ENCODE data around the gene NDUFAF8.

NDUFAF8 gene

GRCh38 chr17:81200695-81201580 lies 38.2 kb upstream of the NDUFAF8 start:
- DNase-seq = peak; percentile 73

GRCh38 chr17:81202318-81202717 lies 36.8 kb upstream of the NDUFAF8 start:
- no peak for DNase-seq

- DNase-seq = no peak
Observed at GRCh38 chr17:81203136-81203535, 36.0 kb upstream of the NDUFAF8 start.

- no peak for DNase-seq
Observed at GRCh38 chr17:81204578-81204977, 34.5 kb upstream of the NDUFAF8 start.

GRCh38 chr17:81206166-81206565 lies 33.0 kb upstream of the NDUFAF8 start:
- no peak for DNase-seq

GRCh38 chr17:81206657-81207056 lies 32.5 kb upstream of the NDUFAF8 start:
- DNase-seq = no peak

- DNase-seq = peak; percentile 50
Observed at GRCh38 chr17:81207610-81208581, 31.2 kb upstream of the NDUFAF8 start.

GRCh38 chr17:81208651-81209050 lies 30.5 kb upstream of the NDUFAF8 start:
- DNase-seq = no peak

- no peak for DNase-seq
Observed at GRCh38 chr17:81209141-81209540, 30.0 kb upstream of the NDUFAF8 start.

GRCh38 chr17:81210466-81210865 lies 28.7 kb upstream of the NDUFAF8 start:
- no peak for DNase-seq

- DNase-seq = peak; percentile 9
Observed at GRCh38 chr17:81210868-81211267, 28.2 kb upstream of the NDUFAF8 start.

- no peak for DNase-seq
Observed at GRCh38 chr17:81212365-81212764, 26.8 kb upstream of the NDUFAF8 start.

- no peak for DNase-seq
Observed at GRCh38 chr17:81213978-81214377, 25.1 kb upstream of the NDUFAF8 start.

GRCh38 chr17:81217491-81217890 lies 21.6 kb upstream of the NDUFAF8 start:
- peak; percentile 3 for DNase-seq

- DNase-seq = no peak
Observed at GRCh38 chr17:81218459-81218858, 20.7 kb upstream of the NDUFAF8 start.

- DNase-seq = no peak
Observed at GRCh38 chr17:81218991-81219390, 20.1 kb upstream of the NDUFAF8 start.

GRCh38 chr17:81219476-81220180 lies 19.5 kb upstream of the NDUFAF8 start:
- DNase-seq = no peak

GRCh38 chr17:81221371-81221841 lies 17.7 kb upstream of the NDUFAF8 start:
- no peak for DNase-seq

- DNase-seq = no peak
Observed at GRCh38 chr17:81221842-81222619, 17.1 kb upstream of the NDUFAF8 start.

- DNase-seq = no peak
Observed at GRCh38 chr17:81222620-81222905, 16.6 kb upstream of the NDUFAF8 start.

- peak; percentile 96 for DNase-seq
Observed at GRCh38 chr17:81222906-81223761, 16.0 kb upstream of the NDUFAF8 start, which contains the start of gene CEP131. TSS of gene CEP131 (minus strand) at chr17:81222965. CDS start at chr17:81220056, 2,909 bp downstream.

Data from MV-4-11 (cell line).